Measurements from ENCODE around the gene CDK5. TPM values are rescaled to one million over a fixed set of nuclear protein-coding genes. Genes with fewer than 3 reads are reported as not detected.

CDK5 gene
- total RNA-seq, 2 experiments from 2014 or later: 3.1 to 3.5 TPM

- ChIA-PET CTCF (no interaction called here), POLR2A (interaction anchor here (0.7 to 1.6 kb wide), 7 partner anchors 8 to 106 kb away, joined by 3 to 15 read pairs (median 5); partner anchors contain the start of genes ABCB8, CDK5 and SLC4A2)
- DNase-seq (peak in 1 of 14 experiments; percentile 53), ATAC-seq (ENCODE audit: poor library complexity) (no peak)
- peak overlapping the region; percentile 85 for H3K27ac Mint-ChIP-seq
- Histone ChIP-seq H3K4me3 (ENCODE audit: low read length) (peak overlapping the region; percentile 98), H3K27ac (ENCODE audit: low read depth in 1 of 2, low read length in 2 of 2) (peak overlapping the region; percentile 77 to 92), H3K9me3 (ENCODE audit: control insufficient read depth in 1 of 2, insufficient read depth in 1 of 2, low read length in 2 of 2) (no peaks in the 10 kb centered on the region), H3K36me3 (ENCODE audit: insufficient read depth, low read length) (peaks cover 14% of the 10 kb centered on the region), H3K4me1 (ENCODE audit: insufficient read depth, low read length) (peaks cover 56% of the 10 kb centered on the region), H3K27me3 (ENCODE audit: control insufficient read depth in 1 of 2, insufficient read depth in 2 of 2, low read length in 2 of 2) (no peaks in the 10 kb centered on the region)
- peak overlapping the region; percentile 92 for H3K4me3 Mint-ChIP-seq
- no peaks in the 10 kb centered on the region for H3K9me3 Mint-ChIP-seq
- H3K27me3 Mint-ChIP-seq: peaks cover 4% of the 10 kb centered on the region
- H3K36me3 Mint-ChIP-seq (ENCODE audit: low read depth): peaks cover 18% of the 10 kb centered on the region
- peaks cover 48% of the 10 kb centered on the region for H3K4me1 Mint-ChIP-seq (ENCODE audit: low read depth)
- no peak for TF ChIP-seq CTCF (IDR thresholded peaks at IDR 0.05)
- intact Hi-C loops (cut with DNase I, micrococcal nuclease): loop anchor here in 1 of 2 experiments (5.0 to 10.0 kb wide), 3 partner anchors 107 to 1369 kb away; partner anchors contain the start of genes KCNH2 and ZNF862
These were observed 23.7 kb upstream of the CDK5 start for GRCh38 chr7:151081170-151082101.

GRCh38 chr7:151080522-151081169 lies 22.9 kb upstream of the CDK5 start, which contains the start of gene FASTK:
Gene FASTK, minus strand, starts transcription at chr7:151080809. Its CDS starts 43 bp downstream, at chr7:151080766.
- H3K4me1 Mint-ChIP-seq (ENCODE audit: low read depth): peaks cover 45% of the 10 kb centered on the region

More at GRCh38 chr7:151080522-151081169, 22.9 kb upstream of the CDK5 start, which contains the start of gene FASTK:
- peak within 1 kb of the TSS; percentile 77 to 92 for H3K27ac ChIP-seq (ENCODE audit: low read depth in 1 of 2, low read length in 2 of 2)
- peaks cover 23% of the 10 kb centered on the region for H3K36me3 Mint-ChIP-seq (ENCODE audit: low read depth)
- intact Hi-C loops (cut with DNase I, micrococcal nuclease): loop anchor here (1.0 to 10.0 kb wide), 5 partner anchors 21 to 1368 kb away; partner anchors contain the start of genes ABCB8 (in 1 of the 2), KCNH2 (in 1 of the 2), SLC4A2 (in 1 of the 2) and ZNF862 (in 1 of the 2)
- TF ChIP-seq CTCF (IDR thresholded peaks at IDR 0.05): no peak
- ChIA-PET POLR2A (interaction anchor here (0.6 to 1.6 kb wide), 7 partner anchors 9 to 105 kb away, joined by 3 to 15 read pairs (median 3); partner anchors contain the start of genes ABCB8, CDK5 and SLC4A2), CTCF (no interaction called here)
- peaks cover 4% of the 10 kb centered on the region for H3K27me3 Mint-ChIP-seq
- H3K9me3 ChIP-seq (ENCODE audit: control insufficient read depth in 1 of 2, insufficient read depth in 1 of 2, low read length in 2 of 2): no peaks in the 10 kb centered on the region
- peaks cover 52% of the 10 kb centered on the region for H3K4me1 ChIP-seq (ENCODE audit: insufficient read depth, low read length)
- H3K4me3 ChIP-seq (ENCODE audit: low read length): peak within 1 kb of the TSS; percentile 98
- no peaks in the 10 kb centered on the region for H3K27me3 ChIP-seq (ENCODE audit: control insufficient read depth in 1 of 2, insufficient read depth in 2 of 2, low read length in 2 of 2)
- H3K27ac Mint-ChIP-seq: peak within 1 kb of the TSS; percentile 85
- ATAC-seq (ENCODE audit: poor library complexity) (peak; percentile 63), DNase-seq (peak; percentile 73 to 95 (median 85))
- H3K36me3 ChIP-seq (ENCODE audit: insufficient read depth, low read length): peaks cover 21% of the 10 kb centered on the region
- peak within 1 kb of the TSS; percentile 92 for H3K4me3 Mint-ChIP-seq
- no peaks in the 10 kb centered on the region for H3K9me3 Mint-ChIP-seq
